Upper lobe of left lung (tissue), 6 donors: ENCODE measurements around the gene SLC25A48. TPM values are rescaled to one million over a fixed set of nuclear protein-coding genes. Genes with fewer than 3 reads are reported as not detected.

ENCODE experiments used
- ATAC-seq, 2 donors: fragments of 200-7000 bp; cut with Tn5 transposase; one replicate each; pipeline ENCODE4 v1.9.1; 2022; ENCODE audit warnings: mild to moderate bottlenecking in 2 of 2, moderate library complexity in 2 of 2; ENCODE audit not compliant: low FRiP score in 2 of 2
- DNase-seq, 2 donors: peaks; one replicate each; pipeline ENCODE4 v3.0.0-alpha.2; 2019 to 2020
- H3K27ac ChIP-seq, 4 donors: fragments of 200-600 bp; sonication (generic); one replicate each; pipeline ENCODE4 v1.5.1; 2016 to 2019
- H3K27me3 ChIP-seq, 4 donors: fragments of 200-600 bp; sonication (generic); one replicate each; pipeline ENCODE4 v1.5.1; 2017 to 2019
- H3K36me3 ChIP-seq, 4 donors: fragments of 200-600 bp; sonication (generic); one replicate each; pipeline ENCODE4 v1.5.1; 2016 to 2019
- H3K4me1 ChIP-seq, 4 donors: fragments of 200-600 bp; sonication (generic); one replicate each; pipeline ENCODE4 v1.5.1; 2018 to 2019
- H3K4me3 ChIP-seq, 4 donors: fragments of 200-600 bp; sonication (generic); one replicate each; pipeline ENCODE4 v1.5.1; 2017 to 2019; ENCODE audit warnings: mild to moderate bottlenecking in 2 of 4, moderate library complexity in 1 of 4
- H3K9me3 ChIP-seq, 4 donors: fragments of 200-600 bp; sonication (generic); one replicate each; pipeline ENCODE4 v1.5.1; 2018 to 2019
- EP300 ChIP-seq, 4 donors: sonication (generic); formaldehyde crosslinking; IDR thresholded peaks; one replicate each; pipeline ENCODE4 v1.5.1; 2017; ENCODE audit warnings: antibody characterized with exemption in 4 of 4, control low read depth in 2 of 4
- POLR2A ChIP-seq, 4 donors: fragments of 450-650 bp; IDR thresholded peaks; one replicate each; pipeline ENCODE4 v1.5.1; 2016 to 2017; ENCODE audit warnings: antibody characterized with exemption in 4 of 4, mild to moderate bottlenecking in 2 of 4
- POLR2AphosphoS5 ChIP-seq, 2 donors: sonication (generic); formaldehyde crosslinking; IDR thresholded peaks; one replicate each; pipeline ENCODE4 v1.5.1; 2017; ENCODE audit warnings: antibody characterized with exemption in 2 of 2
- WGBS, 2 donors: methylation state at CpG; one replicate each; pipeline ENCODE4 v1.1.5; 2017 to 2018; 5-methylcytosine and 5-hydroxymethylcytosine counted together
- total RNA-seq, 6 donors: library from RNA; depleted of rRNA in 4 of 6; stranded (reverse); fragments of >200 nt in 4 of 6; gene quantifications; one replicate each; pipeline versions ENCODE4 v1.1.0 to v1.2.1, GENCODE V29; 2016 to 2021
- TF ChIP-seq, protein P1 (sequence below), 6 experiments: fragments of 450-650 bp in 4 of 6; fragments of 200-600 bp in 2 of 6; sonication (generic) in 2 of 6; IDR thresholded peaks; one replicate each; pipeline ENCODE4 v1.5.1; 2016 to 2019; ENCODE audit warnings: antibody characterized with exemption in 6 of 6
- donor health status: DM: no; HTN: no; CAD: no; lungs with moderate emphysema.
- donor health status: DM: no; HTN: yes; CAD: no; lungs with severe emphysema.

The SLC25A48 gene
- total RNA-seq, 6 donors from 2014 or later, result not detected

DNA sequence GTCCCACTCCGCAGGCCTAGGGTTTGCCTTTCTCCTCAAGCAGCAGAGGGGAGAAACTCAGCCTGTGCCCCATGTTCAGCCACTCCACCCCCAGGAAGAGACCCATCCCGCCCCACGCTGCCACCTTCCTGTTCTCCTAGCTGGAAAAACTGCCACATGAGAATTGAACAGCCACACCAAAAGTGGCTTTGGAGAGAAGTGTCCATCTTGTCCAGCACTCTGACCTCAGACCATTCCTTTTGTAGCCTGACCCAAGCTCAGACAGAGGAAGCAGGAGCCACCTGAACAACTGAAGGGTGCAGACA is 8.3 kb upstream of the SLC25A48 start:
- ATAC-seq (no peak), DNase-seq (no peak)
- Histone ChIP-seq H3K27ac (no peak overlapping the region), H3K4me1 (no peaks in the 10 kb centered on the region), H3K36me3 (no peaks in the 10 kb centered on the region), H3K4me3 (no peak overlapping the region), H3K9me3 (no peaks in the 10 kb centered on the region), H3K27me3 (peaks cover 0 to 6% (median 0%) of the 10 kb centered on the region in 4 donors)
- 77 to 90% methylated on average over 2 to 3 of the region's 3 CpGs for WGBS, 2 donors
- TF ChIP-seq EP300 (IDR thresholded peaks at IDR 0.05) (no peak), POLR2A (IDR thresholded peaks at IDR 0.05) (no peak), POLR2AphosphoS5 (IDR thresholded peaks at IDR 0.05) (no peak)
- TF ChIP-seq, protein P1, sequence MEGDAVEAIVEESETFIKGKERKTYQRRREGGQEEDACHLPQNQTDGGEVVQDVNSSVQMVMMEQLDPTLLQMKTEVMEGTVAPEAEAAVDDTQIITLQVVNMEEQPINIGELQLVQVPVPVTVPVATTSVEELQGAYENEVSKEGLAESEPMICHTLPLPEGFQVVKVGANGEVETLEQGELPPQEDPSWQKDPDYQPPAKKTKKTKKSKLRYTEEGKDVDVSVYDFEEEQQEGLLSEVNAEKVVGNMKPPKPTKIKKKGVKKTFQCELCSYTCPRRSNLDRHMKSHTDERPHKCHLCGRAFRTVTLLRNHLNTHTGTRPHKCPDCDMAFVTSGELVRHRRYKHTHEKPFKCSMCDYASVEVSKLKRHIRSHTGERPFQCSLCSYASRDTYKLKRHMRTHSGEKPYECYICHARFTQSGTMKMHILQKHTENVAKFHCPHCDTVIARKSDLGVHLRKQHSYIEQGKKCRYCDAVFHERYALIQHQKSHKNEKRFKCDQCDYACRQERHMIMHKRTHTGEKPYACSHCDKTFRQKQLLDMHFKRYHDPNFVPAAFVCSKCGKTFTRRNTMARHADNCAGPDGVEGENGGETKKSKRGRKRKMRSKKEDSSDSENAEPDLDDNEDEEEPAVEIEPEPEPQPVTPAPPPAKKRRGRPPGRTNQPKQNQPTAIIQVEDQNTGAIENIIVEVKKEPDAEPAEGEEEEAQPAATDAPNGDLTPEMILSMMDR (IDR thresholded peaks at IDR 0.05), result no peak

DNA sequence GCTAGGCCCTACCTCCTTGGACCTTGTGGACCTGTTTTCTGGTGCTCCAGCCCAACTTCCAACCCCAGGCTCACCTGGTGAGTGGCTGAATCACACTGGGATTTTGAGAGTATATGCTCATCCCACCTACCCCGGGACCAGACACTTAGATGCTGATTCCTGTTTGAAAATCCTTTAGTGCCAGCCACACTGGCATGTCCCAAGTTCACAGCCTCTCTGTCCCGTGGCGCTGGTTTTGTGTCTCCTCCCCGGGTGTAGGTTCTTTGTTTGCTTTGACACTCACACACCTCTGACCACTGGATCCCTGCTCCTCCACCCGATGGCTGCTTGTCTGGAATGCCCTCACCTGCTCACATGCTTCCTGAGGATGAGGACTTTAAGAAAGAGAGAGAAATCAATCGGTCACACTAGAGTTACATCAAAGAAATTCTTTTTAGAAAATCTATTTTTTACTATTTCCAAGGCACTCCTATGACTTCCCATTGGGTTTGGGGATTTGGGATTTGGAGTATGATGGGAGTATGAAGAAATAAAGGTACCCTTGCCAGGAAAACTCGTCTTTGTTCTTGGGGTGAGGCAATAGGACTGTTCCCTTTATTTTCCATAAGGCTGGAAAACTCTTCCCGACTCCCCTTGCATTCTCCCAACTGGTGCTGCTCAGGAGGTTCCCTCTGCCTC is 7.3 kb upstream of the SLC25A48 start:
- no peak for ATAC-seq
- H3K4me3 ChIP-seq, result no peak overlapping the region
- no peaks in the 10 kb centered on the region for H3K9me3 ChIP-seq
- peaks cover 0 to 6% (median 0%) of the 10 kb centered on the region in 4 donors for H3K27me3 ChIP-seq
- no peaks in the 10 kb centered on the region for H3K36me3 ChIP-seq
- no peaks in the 10 kb centered on the region for H3K4me1 ChIP-seq
- TF ChIP-seq EP300 (IDR thresholded peaks at IDR 0.05) (no peak), POLR2AphosphoS5 (IDR thresholded peaks at IDR 0.05) (no peak), POLR2A (IDR thresholded peaks at IDR 0.05) (no peak)
- 60 to 73% methylated on average over 8 of the region's 8 CpGs for WGBS, 2 donors
- H3K27ac ChIP-seq, result no peak overlapping the region
- DNase-seq, result no peak

- WGBS, 2 donors, result 69 to 80% methylated on average over 2 to 10 of the region's 10 CpGs
- no peaks in the 10 kb centered on the region for H3K36me3 ChIP-seq
- H3K27ac ChIP-seq, result no peak overlapping the region
- H3K9me3 ChIP-seq, result no peaks in the 10 kb centered on the region
- H3K27me3 ChIP-seq, result peaks cover 0 to 8% (median 0%) of the 10 kb centered on the region in 4 donors
- DNase-seq (no peak), ATAC-seq (no peak)
- no peaks in the 10 kb centered on the region for H3K4me1 ChIP-seq
- no peak overlapping the region for H3K4me3 ChIP-seq
- TF ChIP-seq POLR2A (IDR thresholded peaks at IDR 0.05), result no peak
- no peak for TF ChIP-seq POLR2AphosphoS5 (IDR thresholded peaks at IDR 0.05)
Measured at GRCh38 chr5:135827965-135828781, 6.3 kb upstream of the SLC25A48 start.

GRCh38 chr5:135828782-135829127 is 5.7 kb upstream of the SLC25A48 start:
- Histone ChIP-seq H3K4me3 (no peak overlapping the region), H3K27me3 (peaks cover 0 to 10% (median 0%) of the 10 kb centered on the region in 4 donors), H3K36me3 (no peaks in the 10 kb centered on the region), H3K27ac (no peak overlapping the region), H3K9me3 (no peaks in the 10 kb centered on the region), H3K4me1 (no peaks in the 10 kb centered on the region)
- DNase-seq, result no peak
- TF ChIP-seq POLR2A (IDR thresholded peaks at IDR 0.05) (no peak), POLR2AphosphoS5 (IDR thresholded peaks at IDR 0.05) (no peak), EP300 (IDR thresholded peaks at IDR 0.05) (no peak)
- TF ChIP-seq, protein P1 (IDR thresholded peaks at IDR 0.05), result no peak
- ATAC-seq, result no peak
- 86 to 100% methylated on average over 2 of the region's 2 CpGs for WGBS, 2 donors

GRCh38 chr5:135829179-135829578 is 5.3 kb upstream of the SLC25A48 start:
- Histone ChIP-seq H3K36me3 (no peaks in the 10 kb centered on the region), H3K4me3 (no peak overlapping the region), H3K9me3 (no peaks in the 10 kb centered on the region), H3K27ac (no peak overlapping the region), H3K4me1 (peaks cover 0 to 2% (median under 1%) of the 10 kb centered on the region in 4 donors), H3K27me3 (peaks cover 0 to 10% (median under 1%) of the 10 kb centered on the region in 4 donors)
- WGBS, 2 donors, result 91 to 96% methylated on average over 7 of the region's 7 CpGs
- ATAC-seq (no peak), DNase-seq (no peak)
- TF ChIP-seq EP300 (IDR thresholded peaks at IDR 0.05) (no peak), POLR2A (IDR thresholded peaks at IDR 0.05) (no peak), POLR2AphosphoS5 (IDR thresholded peaks at IDR 0.05) (no peak)
- TF ChIP-seq, protein P1 (IDR thresholded peaks at IDR 0.05), result no peak
